ENCODE results near the gene METTL5.

METTL5 gene

DNA sequence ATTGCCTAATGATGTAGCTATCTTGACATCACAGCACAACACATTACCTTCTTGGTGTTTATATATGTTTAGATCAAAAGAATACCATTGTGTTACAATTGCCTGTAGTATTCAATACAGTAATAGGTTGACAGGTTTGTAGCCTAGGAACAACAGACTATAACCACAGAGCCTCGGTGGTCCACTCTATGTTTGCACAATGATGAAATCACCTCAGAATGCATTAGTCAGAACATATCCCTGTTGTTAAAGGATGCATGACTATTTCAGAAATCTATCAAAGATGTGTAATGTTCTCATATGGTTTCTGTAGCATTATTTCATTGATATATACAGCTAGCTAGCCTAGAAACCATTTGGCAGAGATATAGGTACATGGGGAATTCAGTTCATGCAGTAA is 8.9 kb downstream of the METTL5 start:
- no peak overlapping the region for H3K4me3 ChIP-seq (replicated peaks; ENCODE audit: insufficient read depth, low read length)
- no peaks in the 10 kb centered on the region for H3K27me3 ChIP-seq (ENCODE audit: insufficient read depth, poor library complexity, severe bottlenecking)
- no peak for DNase-seq (ENCODE audit: low read depth in 1 of 2, low spot score in 1 of 2)
- no peak for TF ChIP-seq GABPA (IDR thresholded peaks at IDR 0.05; ENCODE audit: low read depth)
- TF ChIP-seq POLR2AphosphoS5 (IDR thresholded peaks at IDR 0.05; ENCODE audit: low read depth) = no peak
- TF ChIP-seq, protein P1, sequence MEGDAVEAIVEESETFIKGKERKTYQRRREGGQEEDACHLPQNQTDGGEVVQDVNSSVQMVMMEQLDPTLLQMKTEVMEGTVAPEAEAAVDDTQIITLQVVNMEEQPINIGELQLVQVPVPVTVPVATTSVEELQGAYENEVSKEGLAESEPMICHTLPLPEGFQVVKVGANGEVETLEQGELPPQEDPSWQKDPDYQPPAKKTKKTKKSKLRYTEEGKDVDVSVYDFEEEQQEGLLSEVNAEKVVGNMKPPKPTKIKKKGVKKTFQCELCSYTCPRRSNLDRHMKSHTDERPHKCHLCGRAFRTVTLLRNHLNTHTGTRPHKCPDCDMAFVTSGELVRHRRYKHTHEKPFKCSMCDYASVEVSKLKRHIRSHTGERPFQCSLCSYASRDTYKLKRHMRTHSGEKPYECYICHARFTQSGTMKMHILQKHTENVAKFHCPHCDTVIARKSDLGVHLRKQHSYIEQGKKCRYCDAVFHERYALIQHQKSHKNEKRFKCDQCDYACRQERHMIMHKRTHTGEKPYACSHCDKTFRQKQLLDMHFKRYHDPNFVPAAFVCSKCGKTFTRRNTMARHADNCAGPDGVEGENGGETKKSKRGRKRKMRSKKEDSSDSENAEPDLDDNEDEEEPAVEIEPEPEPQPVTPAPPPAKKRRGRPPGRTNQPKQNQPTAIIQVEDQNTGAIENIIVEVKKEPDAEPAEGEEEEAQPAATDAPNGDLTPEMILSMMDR (IDR thresholded peaks at IDR 0.05; ENCODE audit: insufficient read depth, low read length) = no peak
- TF ChIP-seq, protein P2, sequence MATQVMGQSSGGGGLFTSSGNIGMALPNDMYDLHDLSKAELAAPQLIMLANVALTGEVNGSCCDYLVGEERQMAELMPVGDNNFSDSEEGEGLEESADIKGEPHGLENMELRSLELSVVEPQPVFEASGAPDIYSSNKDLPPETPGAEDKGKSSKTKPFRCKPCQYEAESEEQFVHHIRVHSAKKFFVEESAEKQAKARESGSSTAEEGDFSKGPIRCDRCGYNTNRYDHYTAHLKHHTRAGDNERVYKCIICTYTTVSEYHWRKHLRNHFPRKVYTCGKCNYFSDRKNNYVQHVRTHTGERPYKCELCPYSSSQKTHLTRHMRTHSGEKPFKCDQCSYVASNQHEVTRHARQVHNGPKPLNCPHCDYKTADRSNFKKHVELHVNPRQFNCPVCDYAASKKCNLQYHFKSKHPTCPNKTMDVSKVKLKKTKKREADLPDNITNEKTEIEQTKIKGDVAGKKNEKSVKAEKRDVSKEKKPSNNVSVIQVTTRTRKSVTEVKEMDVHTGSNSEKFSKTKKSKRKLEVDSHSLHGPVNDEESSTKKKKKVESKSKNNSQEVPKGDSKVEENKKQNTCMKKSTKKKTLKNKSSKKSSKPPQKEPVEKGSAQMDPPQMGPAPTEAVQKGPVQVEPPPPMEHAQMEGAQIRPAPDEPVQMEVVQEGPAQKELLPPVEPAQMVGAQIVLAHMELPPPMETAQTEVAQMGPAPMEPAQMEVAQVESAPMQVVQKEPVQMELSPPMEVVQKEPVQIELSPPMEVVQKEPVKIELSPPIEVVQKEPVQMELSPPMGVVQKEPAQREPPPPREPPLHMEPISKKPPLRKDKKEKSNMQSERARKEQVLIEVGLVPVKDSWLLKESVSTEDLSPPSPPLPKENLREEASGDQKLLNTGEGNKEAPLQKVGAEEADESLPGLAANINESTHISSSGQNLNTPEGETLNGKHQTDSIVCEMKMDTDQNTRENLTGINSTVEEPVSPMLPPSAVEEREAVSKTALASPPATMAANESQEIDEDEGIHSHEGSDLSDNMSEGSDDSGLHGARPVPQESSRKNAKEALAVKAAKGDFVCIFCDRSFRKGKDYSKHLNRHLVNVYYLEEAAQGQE (IDR thresholded peaks at IDR 0.05; ENCODE audit: insufficient replicate concordance, low read depth) = no peak
- no peak for TF ChIP-seq SPI1 (IDR thresholded peaks at IDR 0.05; ENCODE audit: borderline replicate concordance, low read depth)
- no peak overlapping the region for H3K27ac ChIP-seq (replicated peaks)

DNA sequence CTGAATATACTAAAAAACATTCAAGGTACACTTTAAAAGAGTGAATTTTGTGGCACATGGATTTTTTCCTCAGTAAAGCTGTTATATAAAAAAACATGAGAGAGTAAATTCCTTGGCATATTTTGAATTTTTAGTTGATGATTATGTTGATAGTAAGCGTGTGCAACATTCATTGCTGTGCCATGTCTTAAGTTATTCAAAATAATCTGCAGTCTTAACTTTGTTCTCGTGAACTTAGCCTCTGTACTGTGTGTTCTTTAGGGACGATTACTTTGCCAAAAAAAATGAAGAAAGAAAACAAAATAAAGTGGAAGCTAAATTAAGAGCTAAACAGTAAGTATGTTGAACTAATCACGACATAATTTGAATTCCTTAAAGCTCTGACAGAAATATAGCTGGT is 16.5 kb downstream of the METTL5 start:
- Histone ChIP-seq H3K27ac (replicated peaks) (no peak overlapping the region), H3K27me3 (ENCODE audit: insufficient read depth, poor library complexity, severe bottlenecking) (no peaks in the 10 kb centered on the region), H3K4me3 (replicated peaks; ENCODE audit: insufficient read depth, low read length) (no peak overlapping the region)
- TF ChIP-seq POLR2AphosphoS5 (IDR thresholded peaks at IDR 0.05; ENCODE audit: low read depth) (no peak), GABPA (IDR thresholded peaks at IDR 0.05; ENCODE audit: low read depth) (no peak), SPI1 (IDR thresholded peaks at IDR 0.05; ENCODE audit: borderline replicate concordance, low read depth) (no peak)
- TF ChIP-seq, protein P2 (IDR thresholded peaks at IDR 0.05; ENCODE audit: insufficient replicate concordance, low read depth) = no peak
- TF ChIP-seq, protein P1 (IDR thresholded peaks at IDR 0.05; ENCODE audit: insufficient read depth, low read length) = no peak
- no peak for DNase-seq (ENCODE audit: low read depth in 1 of 2, low spot score in 1 of 2)

DNA sequence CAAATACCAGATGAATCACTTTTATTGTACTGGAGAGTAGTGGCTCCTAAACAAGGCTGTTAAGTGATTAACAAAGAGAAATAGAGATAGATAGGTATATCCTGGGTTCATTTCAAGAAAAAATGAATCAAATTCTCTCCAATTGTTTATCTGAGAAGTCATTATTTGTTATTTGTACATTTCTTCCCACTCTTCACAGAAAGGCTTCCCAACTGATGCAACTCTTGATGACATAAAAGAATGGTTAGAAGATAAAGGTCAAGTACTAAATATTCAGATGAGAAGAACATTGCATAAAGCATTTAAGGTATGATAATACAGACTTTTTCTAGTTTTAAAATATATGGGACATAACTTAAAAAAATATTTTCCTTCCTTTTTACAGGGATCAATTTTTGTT is 18.1 kb downstream of the METTL5 start:
- Histone ChIP-seq H3K27me3 (ENCODE audit: insufficient read depth, poor library complexity, severe bottlenecking) (no peaks in the 10 kb centered on the region), H3K4me3 (replicated peaks; ENCODE audit: insufficient read depth, low read length) (no peak overlapping the region), H3K27ac (replicated peaks) (no peak overlapping the region)
- TF ChIP-seq SPI1 (IDR thresholded peaks at IDR 0.05; ENCODE audit: borderline replicate concordance, low read depth) (no peak), GABPA (IDR thresholded peaks at IDR 0.05; ENCODE audit: low read depth) (no peak), POLR2AphosphoS5 (IDR thresholded peaks at IDR 0.05; ENCODE audit: low read depth) (no peak)
- TF ChIP-seq, protein P2 (IDR thresholded peaks at IDR 0.05; ENCODE audit: insufficient replicate concordance, low read depth) = no peak
- TF ChIP-seq, protein P1 (IDR thresholded peaks at IDR 0.05; ENCODE audit: insufficient read depth, low read length) = no peak
- no peak for DNase-seq (ENCODE audit: low read depth in 1 of 2, low spot score in 1 of 2)

Measured in HL-60 (cell line).